ENCODE data around the gene RNF126. TPM values are rescaled to one million over a fixed set of nuclear protein-coding genes. Genes with fewer than 3 reads are reported as not detected.

RNF126 gene
- total and polyA plus RNA-seq, 12 donors = 20.3 to 46.1 (median 25.0) TPM

- Histone ChIP-seq H3K27ac (peak overlapping the region; percentile 42 to 97 (median 90)), H3K36me3 (peaks cover 0 to 17% (median 0%) of the 10 kb centered on the region in 9 donors), H3K4me3 (peak overlapping the region; percentile 87 to 100 (median 97)), H3K4me1 (peaks cover 39 to 69% (median 64%) of the 10 kb centered on the region in 9 donors), H3K27me3 (no peaks in the 10 kb centered on the region), H3K9me3 (no peaks in the 10 kb centered on the region)
- WGBS, 2 donors = 1% methylated on average over 60 to 81 of the region's 81 CpGs
- ATAC-seq (peak in 3 of 8 donors; percentile 0 to 7 (median 3)), DNase-seq (no peak)
- intact Hi-C loops (cut with DNase I) = loop anchor here in 1 of 10 donors (2.0 kb wide), 1 partner anchor 18 kb away; no protein-coding TSS in a partner anchor
- no peak for TF ChIP-seq CTCF (IDR thresholded peaks at IDR 0.05)
Observed at GRCh38 chr19:662207-662961, 630 bp downstream of the RNF126 start.

- no peak for DNase-seq
- intact Hi-C loops (cut with DNase I) = loop anchor here in 1 of 10 donors (2.0 kb wide), 1 partner anchor 19 kb away; no protein-coding TSS in a partner anchor
- no peak for TF ChIP-seq CTCF (IDR thresholded peaks at IDR 0.05)
- Histone ChIP-seq H3K27me3 (no peaks in the 10 kb centered on the region), H3K4me1 (peaks cover 45 to 77% (median 71%) of the 10 kb centered on the region in 9 donors), H3K36me3 (peaks cover 0 to 19% (median 0%) of the 10 kb centered on the region in 9 donors), H3K4me3 (peak overlapping the region; percentile 87 to 100 (median 97)), H3K9me3 (no peaks in the 10 kb centered on the region), H3K27ac (peak overlapping the region; percentile 8 to 97 (median 90))
- ATAC-seq = peak in 5 of 8 donors; percentile 16 to 34 (median 24)
- WGBS, 2 donors = 21 to 26% methylated on average over 31 of the region's 31 CpGs
Observed at GRCh38 chr19:661427-662196, 1.4 kb downstream of the RNF126 start.

- Histone ChIP-seq H3K9me3 (no peaks in the 10 kb centered on the region), H3K4me3 (peak overlapping the region in 9 of 10 donors; percentile 16 to 100 (median 97)), H3K27me3 (no peaks in the 10 kb centered on the region), H3K27ac (peak overlapping the region in 9 of 10 donors; percentile 67 to 97 (median 91)), H3K4me1 (peaks cover 45 to 83% (median 71%) of the 10 kb centered on the region in 9 donors), H3K36me3 (peaks cover 0 to 19% (median 0%) of the 10 kb centered on the region in 9 donors)
- TF ChIP-seq CTCF (IDR thresholded peaks at IDR 0.05) = no peak
- DNase-seq = peak in 1 of 2 donors; percentile 17
- ATAC-seq = no peak
- WGBS, 2 donors = 45 to 53% methylated on average over 20 of the region's 20 CpGs
- intact Hi-C loops (cut with DNase I) = no loop called here
Observed at GRCh38 chr19:660793-661426, 2.1 kb downstream of the RNF126 start.

All from heart right ventricle (tissue), 16 donors.